Hepatocyte (in vitro differentiated cells): ENCODE data around the gene SLFN14. TPM values are rescaled to one million over a fixed set of nuclear protein-coding genes. Genes with fewer than 3 reads are reported as not detected.
"Not testable (repeated sequence)": the region's sequence is repeated elsewhere in the genome, so short reads cannot be mapped to it uniquely, and the experiment has no call there.

Experiments used
- DNase-seq: peaks from one replicate; pipeline ENCODE4 v3.0.0-alpha.2; 2016; ENCODE audit warnings: low spot score
- H2AFZ ChIP-seq: fragments of 200-600 bp; sonication (generic); 2 replicates; pipeline ENCODE4 v1.6.0; 2016; ENCODE audit warnings: antibody characterized with exemption, mild to moderate bottlenecking
- H3K27ac ChIP-seq: fragments of 200-600 bp; sonication (generic); 2 replicates; pipeline ENCODE4 v1.5.1; 2016; ENCODE audit warnings: mild to moderate bottlenecking
- H3K27me3 ChIP-seq: fragments of 200-600 bp; sonication (generic); 2 replicates; pipeline ENCODE4 v1.6.1; 2016
- H3K36me3 ChIP-seq: fragments of 200-600 bp; sonication (generic); replicated peaks from 2 replicates; pipeline ENCODE4 v1.5.1; 2016; ENCODE audit warnings: low read depth; ENCODE audit not compliant: insufficient read depth
- H3K4me1 ChIP-seq: fragments of 200-600 bp; sonication (generic); 2 replicates; pipeline ENCODE4 v1.5.1; 2016; ENCODE audit warnings: mild to moderate bottlenecking, moderate library complexity; ENCODE audit not compliant: insufficient read depth
- H3K4me2 ChIP-seq: fragments of 200-600 bp; sonication (generic); 2 replicates; pipeline ENCODE4 v1.6.0; 2016
- H3K4me3 ChIP-seq: fragments of 200-600 bp; sonication (generic); 2 replicates; pipeline ENCODE4 v1.5.1; 2016; ENCODE audit warnings: mild to moderate bottlenecking
- H3K79me2 ChIP-seq: fragments of 200-600 bp; sonication (generic); 2 replicates; pipeline ENCODE4 v1.6.0; 2017; ENCODE audit warnings: mild to moderate bottlenecking
- H3K9me2 ChIP-seq: fragments of 200-600 bp; sonication (generic); replicated peaks from 2 replicates; pipeline ENCODE4 v1.6.0; 2017; ENCODE audit warnings: mild to moderate bottlenecking; ENCODE audit not compliant: insufficient read depth
- H3K9me3 ChIP-seq: fragments of 200-600 bp; sonication (generic); 2 replicates; pipeline ENCODE4 v1.5.1; 2016; ENCODE audit warnings: low read depth, mild to moderate bottlenecking
- H4K20me1 ChIP-seq: fragments of 200-600 bp; sonication (generic); 2 replicates; pipeline ENCODE4 v1.6.0; 2016; ENCODE audit warnings: mild to moderate bottlenecking; ENCODE audit not compliant: insufficient read depth, poor library complexity, severe bottlenecking
- CTCF ChIP-seq: fragments of 200-600 bp; sonication (generic); IDR thresholded peaks from 2 replicates; pipeline ENCODE4 v1.5.1; 2016; ENCODE audit warnings: antibody characterized with exemption, mild to moderate bottlenecking; ENCODE audit not compliant: poor library complexity
- EZH2 ChIP-seq: fragments of 200-600 bp; sonication (generic); IDR thresholded peaks from 2 replicates; pipeline ENCODE4 v1.6.1; 2016; ENCODE audit warnings: antibody characterized with exemption, mild to moderate bottlenecking, borderline replicate concordance
- EZH2phosphoT487 ChIP-seq: fragments of 200-600 bp; sonication (generic); IDR thresholded peaks from one replicate; pipeline ENCODE4 v1.6.1; 2018; ENCODE audit warnings: antibody characterized with exemption, mild to moderate bottlenecking, low read depth, moderate library complexity; ENCODE audit not compliant: unreplicated experiment, severe bottlenecking
- WGBS: methylation state at CpG from one replicate; pipeline ENCODE4 v1.1.6; 2016; ENCODE audit warnings: low lambda C conversion rate; ENCODE audit errors: missing lambda C conversion rate; 5-methylcytosine and 5-hydroxymethylcytosine counted together
- polyA plus RNA-seq: library from polyadenylated mRNA; unstranded; fragments of >200 nt; fragmentation: Nextera tagmentation; extraction: Ambion mirVana; gene quantifications from 2 replicates; pipeline ENCODE4 v1.2.1, GENCODE V29; 2016
- total RNA-seq: library from RNA; depleted of rRNA; stranded (reverse); fragments of >200 nt; gene quantifications from 2 replicates; pipeline ENCODE4 v1.2.3, GENCODE V29; 2014

Gene SLFN14
- total and polyA plus RNA-seq, 2 experiments from 2014 or later: not detected

DNA sequence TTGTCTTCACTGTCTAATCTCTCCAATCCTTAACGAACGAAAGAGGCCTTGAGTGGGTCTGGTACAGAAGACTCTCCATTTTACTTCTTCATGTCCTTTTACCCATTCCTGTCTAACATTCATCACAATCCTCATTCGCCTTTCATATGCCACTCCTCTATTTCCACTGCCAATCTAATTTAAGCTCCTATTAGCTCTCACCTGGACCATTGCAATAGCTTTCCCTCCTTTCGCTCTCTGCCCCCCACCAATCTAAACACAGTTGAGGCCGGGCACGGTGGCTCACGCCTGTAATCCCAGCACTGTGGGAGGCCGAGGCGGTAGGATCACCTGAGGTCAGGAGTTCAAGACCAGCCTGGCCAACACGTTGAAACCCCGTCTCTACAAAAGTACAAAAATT is 6.3 kb upstream of the SLFN14 start:
- H3K4me1 ChIP-seq: peaks cover 18% of the 10 kb centered on the region
- H4K20me1 ChIP-seq: no peaks in the 10 kb centered on the region
- WGBS: 72% methylated on average over 11 of the region's 11 CpGs
- H3K36me3 ChIP-seq: no peaks in the 10 kb centered on the region
- H3K27me3 ChIP-seq: peaks cover 4% of the 10 kb centered on the region
- H3K9me3 ChIP-seq: no peaks in the 10 kb centered on the region
- H3K27ac ChIP-seq: no peak overlapping the region
- peak overlapping the region; percentile 52 for H2AFZ ChIP-seq
- no peak for DNase-seq
- TF ChIP-seq EZH2phosphoT487 (no peak), CTCF (no peak), EZH2 (no peak)
- H3K4me3 ChIP-seq: no peak overlapping the region
- peak overlapping the region; percentile 72 for H3K4me2 ChIP-seq
- peaks cover 35% of the 10 kb centered on the region for H3K79me2 ChIP-seq
- no peaks in the 10 kb centered on the region for H3K9me2 ChIP-seq

GRCh38 chr17:35563181-35563580 is 2.6 kb upstream of the SLFN14 start:
- H3K9me2 ChIP-seq, H3K27me3 ChIP-seq, H3K9me3 ChIP-seq, H3K79me2 ChIP-seq, H3K4me3 ChIP-seq, H3K27ac ChIP-seq, H3K4me1 ChIP-seq, H4K20me1 ChIP-seq, H2AFZ ChIP-seq, H3K4me2 ChIP-seq, DNase-seq, H3K36me3 ChIP-seq: not testable (repeated sequence)
- WGBS: 86% methylated on average over 14 of the region's 16 CpGs

- H2AFZ ChIP-seq: no peak overlapping the region
- TF ChIP-seq EZH2phosphoT487 (no peak), CTCF (no peak), EZH2 (no peak)
- 85% methylated on average over 2 of the region's 2 CpGs for WGBS
- no peaks in the 10 kb centered on the region for H3K79me2 ChIP-seq
- H3K4me2 ChIP-seq: no peak overlapping the region
- H3K27me3 ChIP-seq: peaks cover 16% of the 10 kb centered on the region
- DNase-seq: no peak
- no peaks in the 10 kb centered on the region for H3K9me3 ChIP-seq
- H3K36me3 ChIP-seq: no peaks in the 10 kb centered on the region
- no peaks in the 10 kb centered on the region for H4K20me1 ChIP-seq
- H3K4me3 ChIP-seq: no peak overlapping the region
- no peaks in the 10 kb centered on the region for H3K4me1 ChIP-seq
- no peak overlapping the region for H3K27ac ChIP-seq
- H3K9me2 ChIP-seq: no peaks in the 10 kb centered on the region
Measured at GRCh38 chr17:35559495-35560210, 966 bp downstream of the SLFN14 start.

- Histone ChIP-seq H3K79me2 (no peaks in the 10 kb centered on the region), H4K20me1 (no peaks in the 10 kb centered on the region), H3K9me2 (no peaks in the 10 kb centered on the region), H3K4me1 (no peaks in the 10 kb centered on the region), H3K4me3 (no peak overlapping the region), H2AFZ (no peak overlapping the region), H3K27ac (no peak overlapping the region), H3K4me2 (no peak overlapping the region), H3K36me3 (no peaks in the 10 kb centered on the region), H3K9me3 (no peaks in the 10 kb centered on the region), H3K27me3 (peaks cover 25% of the 10 kb centered on the region)
- TF ChIP-seq EZH2phosphoT487 (no peak), EZH2 (no peak), CTCF (no peak)
- no peak for DNase-seq
- 89% methylated on average over 3 of the region's 3 CpGs for WGBS
Measured at GRCh38 chr17:35557353-35557752, 3.3 kb downstream of the SLFN14 start.
